ENCODE measurements around the gene ALS2.

DNA sequence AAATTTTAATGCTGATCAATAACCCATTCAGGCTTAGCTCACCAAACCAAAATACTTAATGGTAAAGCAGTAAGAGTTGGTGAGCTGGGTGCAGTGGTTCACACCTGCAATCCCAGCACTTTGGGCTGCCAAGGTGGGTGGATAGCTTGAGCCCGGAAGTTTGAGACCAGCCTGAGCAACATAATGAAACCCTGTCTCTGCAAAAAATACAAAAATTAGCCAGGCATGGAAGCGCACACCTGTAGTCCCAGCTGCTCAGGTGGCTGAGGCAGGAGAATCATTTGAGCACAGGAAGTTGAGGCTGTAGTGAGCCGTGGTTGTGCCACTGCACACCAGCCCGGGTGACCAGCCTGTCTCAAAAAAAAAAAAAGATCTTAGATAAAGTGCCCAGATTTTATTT, 46.6 kb downstream of the ALS2 start:
- TF ChIP-seq, protein P1, sequence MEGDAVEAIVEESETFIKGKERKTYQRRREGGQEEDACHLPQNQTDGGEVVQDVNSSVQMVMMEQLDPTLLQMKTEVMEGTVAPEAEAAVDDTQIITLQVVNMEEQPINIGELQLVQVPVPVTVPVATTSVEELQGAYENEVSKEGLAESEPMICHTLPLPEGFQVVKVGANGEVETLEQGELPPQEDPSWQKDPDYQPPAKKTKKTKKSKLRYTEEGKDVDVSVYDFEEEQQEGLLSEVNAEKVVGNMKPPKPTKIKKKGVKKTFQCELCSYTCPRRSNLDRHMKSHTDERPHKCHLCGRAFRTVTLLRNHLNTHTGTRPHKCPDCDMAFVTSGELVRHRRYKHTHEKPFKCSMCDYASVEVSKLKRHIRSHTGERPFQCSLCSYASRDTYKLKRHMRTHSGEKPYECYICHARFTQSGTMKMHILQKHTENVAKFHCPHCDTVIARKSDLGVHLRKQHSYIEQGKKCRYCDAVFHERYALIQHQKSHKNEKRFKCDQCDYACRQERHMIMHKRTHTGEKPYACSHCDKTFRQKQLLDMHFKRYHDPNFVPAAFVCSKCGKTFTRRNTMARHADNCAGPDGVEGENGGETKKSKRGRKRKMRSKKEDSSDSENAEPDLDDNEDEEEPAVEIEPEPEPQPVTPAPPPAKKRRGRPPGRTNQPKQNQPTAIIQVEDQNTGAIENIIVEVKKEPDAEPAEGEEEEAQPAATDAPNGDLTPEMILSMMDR (conservative IDR thresholded peaks at IDR 0.05; ENCODE audit: low read depth, low read length) = no peak
- TF ChIP-seq EZH2 (IDR thresholded peaks at IDR 0.05; ENCODE audit: low read length, unreplicated experiment) (no peak), EZH2phosphoT487 (IDR thresholded peaks at IDR 0.05; ENCODE audit: borderline replicate concordance, low read length) (no peak)

Data from PC-3 (cell line).